H1 (cell line): ENCODE results near the gene TOB2. TPM values are rescaled to one million over a fixed set of nuclear protein-coding genes. Genes with fewer than 3 reads are reported as not detected.

Source experiments
- CREB1 ChIP-seq: IDR thresholded peaks from 2 replicates; pipeline ENCODE4 v1.6.1; 2012; ENCODE audit warnings: inconsistent platforms
- GTF2F1 ChIP-seq: IDR thresholded peaks from 2 replicates; pipeline ENCODE4 v1.6.1; 2012; ENCODE audit warnings: low read depth, low read length, improper control_type of control experiment, borderline replicate concordance
- KDM4A ChIP-seq: IDR thresholded peaks from one replicate; pipeline ENCODE4 v1.7.1; 2012; ENCODE audit warnings: low read depth, mild to moderate bottlenecking, moderate library complexity, low read length, inconsistent platforms; ENCODE audit not compliant: severe bottlenecking
- POLR2A ChIP-seq, 2 experiments: IDR thresholded peaks; 1 replicate in 1 of 2; 2 replicates in 1 of 2; pipeline ENCODE4 v1.6.1; 2011; ENCODE audit warnings: low read depth in 2 of 2, low read length in 2 of 2, mild to moderate bottlenecking in 2 of 2; ENCODE audit errors: control extremely low read depth in 1 of 2
- RFX5 ChIP-seq: IDR thresholded peaks from 2 replicates; pipeline ENCODE4 v1.6.1; 2011; ENCODE audit warnings: low read depth, low read length, improper control_type of control experiment, borderline replicate concordance
- SAP30 ChIP-seq: fragments of 300-600 bp; sonication (generic); IDR thresholded peaks from 2 replicates; pipeline ENCODE4 v1.7.1; 2012; ENCODE audit warnings: low read length, moderate library complexity, mild to moderate bottlenecking, inconsistent platforms; ENCODE audit not compliant: insufficient read depth, insufficient replicate concordance
- SIRT6 ChIP-seq: IDR thresholded peaks from one replicate; pipeline ENCODE4 v1.7.1; 2012; ENCODE audit warnings: low read length, inconsistent platforms
- SIX5 ChIP-seq: IDR thresholded peaks from 2 replicates; pipeline ENCODE4 v1.6.1; 2011; ENCODE audit warnings: mild to moderate bottlenecking, low read depth, low read length
- SP4 ChIP-seq: IDR thresholded peaks from 2 replicates; pipeline ENCODE4 v1.6.1; 2012; ENCODE audit warnings: low read length, inconsistent platforms
- TAF1 ChIP-seq: IDR thresholded peaks from 2 replicates; pipeline ENCODE4 v1.6.1; 2011; ENCODE audit warnings: mild to moderate bottlenecking, low read depth, low read length
- TAF7 ChIP-seq: optimal IDR thresholded peaks from 2 replicates; pipeline ENCODE3; 2011; ENCODE audit warnings: low read depth, mild to moderate bottlenecking, inconsistent platforms, low read length, moderate library complexity, borderline replicate concordance
- polyA plus RNA-seq, 7 experiments: library from polyadenylated mRNA; depleted of rRNA in 3 of 7; stranded (reverse) in 5 of 7; unstranded in 2 of 7; fragments of >200 nt in 5 of 7; fragments of 200-250 nt in 2 of 7; gene quantifications; 1 replicate in 5 of 7; 2 replicates in 1 of 7; 4 replicates in 1 of 7; pipeline versions ENCODE4 v1.2.1 to v1.2.3, GENCODE V29; 2011 to 2013; ENCODE audit warnings: missing spikeins in 2 of 7, mixed read lengths in 2 of 7
- total RNA-seq: library from RNA; stranded (reverse); fragmentation: NEBNext Ultra II Directional; extraction: Animal tissue kit (Norgen Biotek cat#: 25700); gene quantifications from 2 replicates; pipeline ENCODE4 v1.2.1, GENCODE V29; 2021
- TF ChIP-seq, protein P1 (sequence below): fragments of 300-600 bp; sonication (generic); IDR thresholded peaks from 2 replicates; pipeline ENCODE4 v1.7.1; 2012; ENCODE audit warnings: low read length, moderate library complexity, mild to moderate bottlenecking, inconsistent platforms; ENCODE audit not compliant: insufficient replicate concordance
- TF ChIP-seq, protein P2 (sequence below): IDR thresholded peaks from 2 replicates; pipeline ENCODE4 v1.6.1; 2012; ENCODE audit warnings: inconsistent platforms

Gene TOB2
- total and polyA plus RNA-seq, 2 of the 8 experiments (the other 6 are each of a cell fraction or from before 2014, with no cell fraction given) = 27.0 to 54.1 TPM

DNA sequence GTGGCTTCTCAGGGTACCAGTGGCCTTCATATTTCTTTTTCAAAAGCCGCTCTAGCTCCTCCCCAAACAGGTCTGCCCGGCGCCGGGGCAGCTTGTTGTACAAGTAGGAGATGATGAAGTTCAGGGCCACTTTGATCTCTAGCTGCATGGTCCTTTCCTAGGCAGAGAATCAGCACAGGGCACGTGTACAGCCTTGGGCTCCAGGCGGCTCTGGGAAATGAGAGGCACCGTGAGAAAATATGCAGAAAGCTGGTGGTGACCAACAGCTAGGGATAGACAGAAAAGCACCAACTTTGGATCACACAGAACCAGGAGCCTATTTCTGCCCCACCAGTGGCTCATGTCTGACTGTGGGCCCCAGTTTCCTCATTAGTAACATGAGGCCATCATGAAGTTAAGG is 9.4 kb downstream of the TOB2 start (continued):
- TF ChIP-seq, protein P1, sequence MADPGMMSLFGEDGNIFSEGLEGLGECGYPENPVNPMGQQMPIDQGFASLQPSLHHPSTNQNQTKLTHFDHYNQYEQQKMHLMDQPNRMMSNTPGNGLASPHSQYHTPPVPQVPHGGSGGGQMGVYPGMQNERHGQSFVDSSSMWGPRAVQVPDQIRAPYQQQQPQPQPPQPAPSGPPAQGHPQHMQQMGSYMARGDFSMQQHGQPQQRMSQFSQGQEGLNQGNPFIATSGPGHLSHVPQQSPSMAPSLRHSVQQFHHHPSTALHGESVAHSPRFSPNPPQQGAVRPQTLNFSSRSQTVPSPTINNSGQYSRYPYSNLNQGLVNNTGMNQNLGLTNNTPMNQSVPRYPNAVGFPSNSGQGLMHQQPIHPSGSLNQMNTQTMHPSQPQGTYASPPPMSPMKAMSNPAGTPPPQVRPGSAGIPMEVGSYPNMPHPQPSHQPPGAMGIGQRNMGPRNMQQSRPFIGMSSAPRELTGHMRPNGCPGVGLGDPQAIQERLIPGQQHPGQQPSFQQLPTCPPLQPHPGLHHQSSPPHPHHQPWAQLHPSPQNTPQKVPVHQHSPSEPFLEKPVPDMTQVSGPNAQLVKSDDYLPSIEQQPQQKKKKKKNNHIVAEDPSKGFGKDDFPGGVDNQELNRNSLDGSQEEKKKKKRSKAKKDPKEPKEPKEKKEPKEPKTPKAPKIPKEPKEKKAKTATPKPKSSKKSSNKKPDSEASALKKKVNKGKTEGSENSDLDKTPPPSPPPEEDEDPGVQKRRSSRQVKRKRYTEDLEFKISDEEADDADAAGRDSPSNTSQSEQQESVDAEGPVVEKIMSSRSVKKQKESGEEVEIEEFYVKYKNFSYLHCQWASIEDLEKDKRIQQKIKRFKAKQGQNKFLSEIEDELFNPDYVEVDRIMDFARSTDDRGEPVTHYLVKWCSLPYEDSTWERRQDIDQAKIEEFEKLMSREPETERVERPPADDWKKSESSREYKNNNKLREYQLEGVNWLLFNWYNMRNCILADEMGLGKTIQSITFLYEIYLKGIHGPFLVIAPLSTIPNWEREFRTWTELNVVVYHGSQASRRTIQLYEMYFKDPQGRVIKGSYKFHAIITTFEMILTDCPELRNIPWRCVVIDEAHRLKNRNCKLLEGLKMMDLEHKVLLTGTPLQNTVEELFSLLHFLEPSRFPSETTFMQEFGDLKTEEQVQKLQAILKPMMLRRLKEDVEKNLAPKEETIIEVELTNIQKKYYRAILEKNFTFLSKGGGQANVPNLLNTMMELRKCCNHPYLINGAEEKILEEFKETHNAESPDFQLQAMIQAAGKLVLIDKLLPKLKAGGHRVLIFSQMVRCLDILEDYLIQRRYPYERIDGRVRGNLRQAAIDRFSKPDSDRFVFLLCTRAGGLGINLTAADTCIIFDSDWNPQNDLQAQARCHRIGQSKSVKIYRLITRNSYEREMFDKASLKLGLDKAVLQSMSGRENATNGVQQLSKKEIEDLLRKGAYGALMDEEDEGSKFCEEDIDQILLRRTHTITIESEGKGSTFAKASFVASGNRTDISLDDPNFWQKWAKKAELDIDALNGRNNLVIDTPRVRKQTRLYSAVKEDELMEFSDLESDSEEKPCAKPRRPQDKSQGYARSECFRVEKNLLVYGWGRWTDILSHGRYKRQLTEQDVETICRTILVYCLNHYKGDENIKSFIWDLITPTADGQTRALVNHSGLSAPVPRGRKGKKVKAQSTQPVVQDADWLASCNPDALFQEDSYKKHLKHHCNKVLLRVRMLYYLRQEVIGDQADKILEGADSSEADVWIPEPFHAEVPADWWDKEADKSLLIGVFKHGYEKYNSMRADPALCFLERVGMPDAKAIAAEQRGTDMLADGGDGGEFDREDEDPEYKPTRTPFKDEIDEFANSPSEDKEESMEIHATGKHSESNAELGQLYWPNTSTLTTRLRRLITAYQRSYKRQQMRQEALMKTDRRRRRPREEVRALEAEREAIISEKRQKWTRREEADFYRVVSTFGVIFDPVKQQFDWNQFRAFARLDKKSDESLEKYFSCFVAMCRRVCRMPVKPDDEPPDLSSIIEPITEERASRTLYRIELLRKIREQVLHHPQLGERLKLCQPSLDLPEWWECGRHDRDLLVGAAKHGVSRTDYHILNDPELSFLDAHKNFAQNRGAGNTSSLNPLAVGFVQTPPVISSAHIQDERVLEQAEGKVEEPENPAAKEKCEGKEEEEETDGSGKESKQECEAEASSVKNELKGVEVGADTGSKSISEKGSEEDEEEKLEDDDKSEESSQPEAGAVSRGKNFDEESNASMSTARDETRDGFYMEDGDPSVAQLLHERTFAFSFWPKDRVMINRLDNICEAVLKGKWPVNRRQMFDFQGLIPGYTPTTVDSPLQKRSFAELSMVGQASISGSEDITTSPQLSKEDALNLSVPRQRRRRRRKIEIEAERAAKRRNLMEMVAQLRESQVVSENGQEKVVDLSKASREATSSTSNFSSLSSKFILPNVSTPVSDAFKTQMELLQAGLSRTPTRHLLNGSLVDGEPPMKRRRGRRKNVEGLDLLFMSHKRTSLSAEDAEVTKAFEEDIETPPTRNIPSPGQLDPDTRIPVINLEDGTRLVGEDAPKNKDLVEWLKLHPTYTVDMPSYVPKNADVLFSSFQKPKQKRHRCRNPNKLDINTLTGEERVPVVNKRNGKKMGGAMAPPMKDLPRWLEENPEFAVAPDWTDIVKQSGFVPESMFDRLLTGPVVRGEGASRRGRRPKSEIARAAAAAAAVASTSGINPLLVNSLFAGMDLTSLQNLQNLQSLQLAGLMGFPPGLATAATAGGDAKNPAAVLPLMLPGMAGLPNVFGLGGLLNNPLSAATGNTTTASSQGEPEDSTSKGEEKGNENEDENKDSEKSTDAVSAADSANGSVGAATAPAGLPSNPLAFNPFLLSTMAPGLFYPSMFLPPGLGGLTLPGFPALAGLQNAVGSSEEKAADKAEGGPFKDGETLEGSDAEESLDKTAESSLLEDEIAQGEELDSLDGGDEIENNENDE = no peak
- TF ChIP-seq SIRT6 (no peak), TAF7 (no peak), SAP30 (no peak), SIX5 (no peak), POLR2A (IDR thresholded peaks at IDR 0.05; ENCODE audit: control extremely low read depth in 1 of 2, low read depth in 2 of 2, low read length in 2 of 2) (no peak), CREB1 (no peak), GTF2F1 (no peak), SP4 (no peak), RFX5 (no peak), TAF1 (no peak), KDM4A (no peak)
- TF ChIP-seq, protein P2, sequence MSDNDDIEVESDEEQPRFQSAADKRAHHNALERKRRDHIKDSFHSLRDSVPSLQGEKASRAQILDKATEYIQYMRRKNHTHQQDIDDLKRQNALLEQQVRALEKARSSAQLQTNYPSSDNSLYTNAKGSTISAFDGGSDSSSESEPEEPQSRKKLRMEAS = no peak
